G401.6 (cell line): ENCODE data around the gene AMD1.
"Not testable (repeated sequence)": the region's sequence is repeated elsewhere in the genome, so short reads cannot be mapped to it uniquely, and the experiment has no call there.

Source experiments
- FAIRE-seq: peaks from 2 replicates; lab custom pipeline; 2012; peaks lifted over from hg19 to GRCh38; lab: Jason Lieb, UNC

AMD1 gene

DNA sequence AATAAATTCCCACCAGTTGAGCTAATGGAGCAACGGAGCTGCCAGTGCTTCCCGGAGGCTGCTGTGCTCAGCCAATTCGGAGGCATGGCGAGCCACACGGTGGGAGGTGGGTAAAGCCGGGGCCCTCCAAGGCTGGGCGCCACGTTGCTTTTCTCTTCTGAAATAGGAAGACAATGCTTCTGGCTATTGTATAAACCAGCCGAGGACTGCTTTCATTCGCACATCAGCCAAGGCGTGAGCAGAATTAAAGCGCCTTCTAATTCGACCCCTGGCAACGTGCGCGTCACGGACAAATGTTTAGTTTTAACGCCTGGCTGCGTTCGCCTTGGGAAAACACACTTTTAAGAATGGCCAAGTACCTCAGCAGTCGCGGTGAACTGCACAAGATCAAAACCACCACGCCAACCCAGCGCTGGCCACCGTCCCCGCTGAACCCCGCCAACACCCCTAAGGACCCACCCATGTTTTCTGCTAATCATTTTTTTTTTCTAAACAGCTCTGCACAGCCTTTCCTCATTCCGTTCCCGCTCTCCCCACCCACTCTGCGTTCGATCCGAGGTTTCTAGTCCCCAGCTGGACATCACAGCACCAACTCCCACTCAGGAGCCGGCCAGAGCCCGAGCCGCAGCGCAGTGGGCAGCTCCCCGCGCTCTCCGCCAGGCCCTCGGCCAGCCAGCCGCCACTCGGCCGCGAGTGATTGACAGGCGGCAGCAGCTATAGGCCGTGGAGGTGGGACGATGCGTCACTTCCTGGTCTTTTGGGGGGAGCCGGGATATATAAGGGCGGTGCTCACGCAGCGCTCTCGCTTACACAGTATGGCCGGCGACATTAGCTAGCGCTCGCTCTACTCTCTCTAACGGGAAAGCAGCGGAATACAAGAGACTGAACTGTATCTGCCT lies at the start of gene AMD1:
Gene AMD1, plus strand, starts transcription at position 805 of the 899 bp plus-strand sequence. CDS start 321 bp downstream, outside the sequence.
- peak; percentile 95 for FAIRE-seq

- FAIRE-seq: no peak
Observed at GRCh38 chr6:110826236-110827129, 48.1 kb upstream of the AMD1 start.

- FAIRE-seq: no peak
Observed at GRCh38 chr6:110828396-110828795, 46.2 kb upstream of the AMD1 start.

DNA sequence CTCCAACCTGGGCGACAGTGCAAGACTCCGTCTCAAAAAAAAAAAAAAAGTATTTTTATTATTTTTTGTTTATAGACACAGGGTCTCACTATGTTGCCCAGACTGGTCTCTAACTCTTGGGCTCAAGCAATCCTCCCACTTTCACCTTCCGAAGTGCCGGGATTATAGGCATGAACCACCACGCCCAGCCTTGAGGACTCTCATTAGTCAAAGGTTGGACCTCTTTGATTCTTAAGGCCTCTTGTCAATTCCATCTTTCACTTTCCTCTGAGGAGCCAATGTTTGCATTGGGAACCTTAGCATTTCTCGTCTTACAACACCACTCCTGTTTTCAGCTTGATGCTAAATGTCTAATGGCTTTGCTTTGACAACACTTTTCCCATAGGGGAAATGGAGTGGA lies 43.2 kb upstream of the AMD1 start:
- FAIRE-seq: no peak

- FAIRE-seq: no peak
Observed at GRCh38 chr6:110833831-110834230, 40.8 kb upstream of the AMD1 start.

GRCh38 chr6:110835751-110836150 lies 38.8 kb upstream of the AMD1 start:
- FAIRE-seq: not testable (repeated sequence)

GRCh38 chr6:110841266-110841665 lies 33.3 kb upstream of the AMD1 start:
- FAIRE-seq: no peak

DNA sequence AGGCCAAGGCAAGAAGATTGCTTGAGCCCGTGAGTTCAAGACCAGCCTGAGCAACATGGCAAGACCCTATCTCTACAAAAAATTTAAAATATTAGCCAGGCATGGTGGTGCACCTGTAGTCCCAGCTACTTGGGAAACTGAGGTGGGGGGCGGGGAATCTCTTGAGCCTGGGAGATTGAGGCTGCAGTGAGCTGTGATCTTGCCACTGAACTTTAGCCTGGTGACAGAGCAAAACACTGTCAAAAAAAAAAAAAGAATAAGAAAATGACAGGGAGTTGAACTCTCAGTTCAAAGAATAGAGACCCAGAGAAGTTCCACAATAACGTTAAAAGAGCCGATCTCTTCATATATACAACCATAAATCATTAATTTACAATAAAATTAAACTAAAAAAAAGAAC lies 24.8 kb upstream of the AMD1 start:
- FAIRE-seq: no peak

DNA sequence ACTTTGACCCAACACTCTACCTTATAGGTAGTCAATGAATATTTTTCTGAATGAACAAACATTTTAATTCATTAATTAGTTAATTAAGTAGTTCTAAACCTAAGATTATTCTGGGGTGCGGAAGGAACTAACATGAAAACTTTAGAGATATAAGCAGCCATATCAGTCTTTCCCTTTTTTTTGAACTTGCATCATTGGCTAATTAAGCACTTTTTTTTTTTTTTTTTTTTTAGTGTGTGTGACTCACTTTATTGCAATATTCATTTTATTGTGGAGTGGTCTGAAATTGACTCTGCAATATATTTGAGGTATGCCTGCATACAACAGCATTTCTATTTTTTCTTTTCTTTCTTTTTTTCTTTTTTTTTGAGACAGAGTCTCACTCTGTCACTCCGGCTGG lies 21.8 kb upstream of the AMD1 start:
- FAIRE-seq: no peak

- FAIRE-seq: no peak
Observed at GRCh38 chr6:110853754-110854477, 20.7 kb upstream of the AMD1 start.

DNA sequence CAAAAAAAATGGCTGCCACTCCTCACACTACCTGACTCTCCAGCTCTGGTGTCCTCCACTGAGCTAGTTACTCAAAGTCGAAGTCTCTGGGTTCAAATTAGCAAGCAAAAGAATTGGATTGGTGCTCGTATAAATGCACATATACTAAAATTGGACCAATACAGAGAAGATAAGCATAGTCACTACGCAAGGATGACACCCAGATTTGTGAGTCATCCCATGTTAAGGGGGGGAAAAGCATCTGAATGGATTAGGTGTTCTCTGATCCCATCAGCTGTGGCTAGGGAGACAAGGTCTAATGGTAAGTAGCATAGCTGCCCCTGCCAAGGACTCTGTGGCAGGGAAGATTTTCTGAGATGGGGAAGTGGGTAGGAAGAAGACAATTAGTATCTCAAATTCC lies 18.3 kb upstream of the AMD1 start:
- FAIRE-seq: no peak

DNA sequence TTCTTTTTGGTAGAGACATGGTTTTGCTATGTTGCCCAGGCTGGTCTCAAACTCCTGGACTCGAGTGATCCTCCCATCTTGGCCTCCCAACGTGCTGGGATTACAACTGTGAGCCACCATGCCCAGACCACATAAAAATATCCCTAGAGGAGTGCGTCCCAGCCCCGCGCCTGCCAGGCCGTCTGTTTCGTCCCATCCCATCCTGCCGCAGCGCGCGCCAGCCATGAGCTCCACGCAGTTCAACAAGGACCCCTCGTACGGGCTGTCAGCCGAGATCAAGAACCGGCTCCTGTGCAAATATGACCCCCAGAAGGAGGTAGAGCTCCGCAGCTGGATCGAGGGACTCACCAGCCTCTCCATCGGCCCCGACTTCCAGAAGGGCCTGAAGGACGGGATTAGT lies 16.6 kb upstream of the AMD1 start:
- FAIRE-seq: no peak

DNA sequence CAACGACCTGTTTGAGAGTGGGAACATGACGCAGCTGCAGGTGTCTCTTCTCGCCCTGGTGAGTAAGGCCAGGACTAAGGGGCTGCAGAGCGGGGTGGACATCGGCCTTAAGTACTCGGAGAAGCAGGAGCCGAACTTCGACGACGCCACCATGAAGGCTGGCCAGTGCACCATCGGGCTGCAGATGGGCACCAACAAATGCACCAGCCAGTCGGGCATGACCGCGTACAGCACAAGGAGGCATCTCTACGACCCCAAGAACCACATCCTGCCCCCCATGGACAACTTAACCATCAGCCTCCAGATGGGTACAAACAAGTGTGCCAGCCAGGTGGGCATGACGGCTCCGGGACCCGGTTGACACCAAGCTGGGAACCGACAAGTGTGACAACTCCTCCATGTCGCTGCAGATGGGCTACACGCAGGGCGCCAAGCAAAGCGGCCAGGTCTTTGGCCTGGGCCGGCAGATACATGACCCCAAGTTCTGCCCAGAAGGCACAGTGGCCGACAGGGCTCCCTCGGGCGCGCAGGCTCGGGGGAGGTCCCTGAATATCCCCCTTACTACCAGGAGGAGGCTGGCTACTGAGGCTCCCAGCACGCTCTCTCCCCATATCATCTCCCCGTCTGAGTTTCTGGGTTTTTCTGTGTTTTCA lies 15.9 kb upstream of the AMD1 start:
- FAIRE-seq: no peak

- FAIRE-seq: no peak
Observed at GRCh38 chr6:110859335-110859792, 15.2 kb upstream of the AMD1 start.

- FAIRE-seq: no peak
Observed at GRCh38 chr6:110864824-110865223, 9.8 kb upstream of the AMD1 start.

GRCh38 chr6:110874880-110875547 lies 429 bp downstream of the AMD1 start:
- no peak for FAIRE-seq

DNA sequence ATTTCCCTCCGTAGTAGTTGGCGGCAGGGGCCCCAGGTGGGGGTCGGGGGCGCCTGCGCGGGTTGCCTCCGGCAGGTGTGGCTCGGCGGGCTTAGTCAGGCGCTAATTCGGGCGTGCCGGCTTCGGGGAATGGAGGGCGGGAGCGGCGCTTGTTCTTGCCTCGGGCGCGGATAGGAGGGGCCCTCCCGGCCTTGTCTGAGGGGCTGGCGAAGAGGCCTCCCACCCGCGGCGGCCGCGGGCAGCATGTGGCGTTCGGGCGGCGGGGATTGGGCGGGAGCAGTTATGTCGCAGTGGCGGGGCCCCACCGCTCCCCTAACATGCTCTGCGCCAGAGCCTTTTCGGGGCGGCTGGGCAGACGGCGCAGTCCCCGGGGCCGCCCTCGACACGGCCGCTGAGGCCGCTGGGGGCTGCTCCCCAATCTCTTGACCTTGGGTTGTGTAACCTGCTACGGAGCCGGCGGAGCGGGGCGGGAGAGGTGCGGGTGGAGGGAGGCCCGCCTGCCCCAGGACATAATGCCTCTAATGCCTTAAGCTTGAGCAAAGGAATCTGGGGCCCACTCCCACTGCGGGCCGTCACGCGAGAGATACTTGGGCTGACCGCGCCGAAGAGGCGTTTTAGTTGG lies 1.1 kb downstream of the AMD1 start:
- FAIRE-seq: no peak

- peak; percentile 92 for FAIRE-seq
Observed at GRCh38 chr6:110876170-110876773, 1.7 kb downstream of the AMD1 start.

DNA sequence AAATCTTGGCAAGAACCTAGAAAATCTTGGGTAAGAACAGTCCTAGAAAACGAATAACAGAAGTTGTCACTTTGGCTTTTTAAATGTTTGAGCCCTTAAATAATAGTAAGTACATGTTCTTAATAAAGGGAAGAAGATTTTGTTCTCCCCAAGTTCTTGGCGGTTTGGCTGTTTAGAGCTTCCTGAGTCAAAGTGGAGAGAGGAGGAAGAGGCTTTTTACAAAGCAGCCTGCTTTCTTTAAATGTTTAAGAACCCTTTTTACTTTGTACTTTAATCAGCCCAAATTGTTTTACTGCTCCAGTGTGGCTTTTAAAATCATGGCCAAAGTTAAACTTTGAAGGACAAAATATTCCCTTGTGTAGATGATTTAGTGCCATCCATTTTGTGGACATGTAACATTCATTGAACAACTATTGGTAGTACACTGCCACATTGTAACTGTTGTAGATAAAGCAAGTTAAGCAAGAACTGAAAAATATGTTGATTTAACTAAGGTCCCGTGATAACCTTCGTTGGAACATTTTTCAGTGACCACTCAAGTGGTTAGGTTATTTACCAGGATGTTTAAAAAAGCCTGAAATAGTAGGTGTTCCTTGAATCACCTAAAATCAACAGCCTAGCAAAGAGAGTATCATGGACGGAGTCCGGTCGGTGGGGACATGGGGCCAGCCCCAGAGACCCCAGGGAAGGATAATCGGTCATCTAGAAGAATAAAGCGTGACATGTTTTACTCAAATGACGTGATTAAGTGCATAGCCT lies 2.4 kb downstream of the AMD1 start:
- no peak for FAIRE-seq

GRCh38 chr6:110877569-110877968 lies 3.0 kb downstream of the AMD1 start:
- no peak for FAIRE-seq
